Tibial artery (tissue), 4 donors: ENCODE results near the gene TTC3.
A peak's percentile ranks its signal among the peaks of the same experiment; 100 is the strongest.

ENCODE experiments used
- DNase-seq, 2 donors: peaks; one replicate each; pipeline ENCODE4 v3.0.0-alpha.2; 2019
- H3K27ac ChIP-seq, 2 donors: fragments of 200-600 bp; sonication (generic) in 1 of 2; 1 replicate in 1 of 2; 2 replicates in 1 of 2; pipeline ENCODE4 v1.5.1; 2018 to 2019; ENCODE audit warnings: mild to moderate bottlenecking in 1 of 2
- H3K27me3 ChIP-seq, 2 donors: fragments of 200-600 bp; sonication (generic) in 1 of 2; one replicate each; pipeline versions ENCODE4 v1.5.1 to v1.6.0; 2016 to 2019
- H3K36me3 ChIP-seq, 3 donors: fragments of 200-600 bp; sonication (generic) in 2 of 3; one replicate each; pipeline ENCODE4 v1.5.1; 2016 to 2019; ENCODE audit warnings: mild to moderate bottlenecking in 2 of 3
- H3K4me1 ChIP-seq, 4 donors: fragments of 200-600 bp; sonication (generic) in 2 of 4; 1 replicate in 3 of 4; 2 replicates in 1 of 4; pipeline ENCODE4 v1.5.1; 2016 to 2019
- H3K4me3 ChIP-seq, 2 donors: fragments of 200-600 bp; sonication (generic) in 1 of 2; 1 replicate in 1 of 2; 2 replicates in 1 of 2; pipeline ENCODE4 v1.5.1; 2018 to 2019; ENCODE audit warnings: mild to moderate bottlenecking in 2 of 2
- H3K9me3 ChIP-seq, 3 donors: fragments of 200-600 bp; sonication (generic) in 1 of 3; one replicate each; pipeline ENCODE4 v1.5.1; 2016 to 2019
- intact Hi-C: fragments of 100-400 bp; cut with DNase I; formaldehyde crosslinking; loops from one replicate; pipeline ENCODE4 v1.15.0; 2023; ENCODE audit warnings: low total_unique reads
- TF ChIP-seq, protein P1 (sequence below), 2 experiments: fragments of 200-600 bp in 1 of 2; fragments of 450-650 bp in 1 of 2; IDR thresholded peaks; one replicate each; pipeline ENCODE4 v1.5.1; 2017 to 2019; ENCODE audit warnings: antibody characterized with exemption in 2 of 2, mild to moderate bottlenecking in 1 of 2, moderate library complexity in 1 of 2

The TTC3 gene

GRCh38 chr21:37146320-37147235 lies 73.5 kb downstream of the TTC3 start:
- DNase-seq: no peak

GRCh38 chr21:37149411-37149810 lies 76.4 kb downstream of the TTC3 start:
- H3K27ac ChIP-seq: no peak overlapping the region
- intact Hi-C loops: no loop called here
- no peaks in the 10 kb centered on the region for H3K9me3 ChIP-seq
- H3K4me3 ChIP-seq: no peak overlapping the region
- peaks cover 24 to 67% (median 57%) of the 10 kb centered on the region in 3 donors for H3K36me3 ChIP-seq
- DNase-seq: no peak
- TF ChIP-seq, protein P1, sequence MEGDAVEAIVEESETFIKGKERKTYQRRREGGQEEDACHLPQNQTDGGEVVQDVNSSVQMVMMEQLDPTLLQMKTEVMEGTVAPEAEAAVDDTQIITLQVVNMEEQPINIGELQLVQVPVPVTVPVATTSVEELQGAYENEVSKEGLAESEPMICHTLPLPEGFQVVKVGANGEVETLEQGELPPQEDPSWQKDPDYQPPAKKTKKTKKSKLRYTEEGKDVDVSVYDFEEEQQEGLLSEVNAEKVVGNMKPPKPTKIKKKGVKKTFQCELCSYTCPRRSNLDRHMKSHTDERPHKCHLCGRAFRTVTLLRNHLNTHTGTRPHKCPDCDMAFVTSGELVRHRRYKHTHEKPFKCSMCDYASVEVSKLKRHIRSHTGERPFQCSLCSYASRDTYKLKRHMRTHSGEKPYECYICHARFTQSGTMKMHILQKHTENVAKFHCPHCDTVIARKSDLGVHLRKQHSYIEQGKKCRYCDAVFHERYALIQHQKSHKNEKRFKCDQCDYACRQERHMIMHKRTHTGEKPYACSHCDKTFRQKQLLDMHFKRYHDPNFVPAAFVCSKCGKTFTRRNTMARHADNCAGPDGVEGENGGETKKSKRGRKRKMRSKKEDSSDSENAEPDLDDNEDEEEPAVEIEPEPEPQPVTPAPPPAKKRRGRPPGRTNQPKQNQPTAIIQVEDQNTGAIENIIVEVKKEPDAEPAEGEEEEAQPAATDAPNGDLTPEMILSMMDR (IDR thresholded peaks at IDR 0.05): no peak
- no peaks in the 10 kb centered on the region for H3K27me3 ChIP-seq
- H3K4me1 ChIP-seq: peaks cover 0 to 15% (median 4%) of the 10 kb centered on the region in 4 donors

More at GRCh38 chr21:37146320-37147235, 73.5 kb downstream of the TTC3 start:
- H3K36me3 ChIP-seq: peaks cover 18 to 62% (median 36%) of the 10 kb centered on the region in 3 donors
- H3K4me3 ChIP-seq: no peak overlapping the region
- no peaks in the 10 kb centered on the region for H3K9me3 ChIP-seq
- no peaks in the 10 kb centered on the region for H3K27me3 ChIP-seq
- intact Hi-C loops: no loop called here
- H3K4me1 ChIP-seq: no peaks in the 10 kb centered on the region
- TF ChIP-seq, protein P1 (IDR thresholded peaks at IDR 0.05): no peak
- no peak overlapping the region for H3K27ac ChIP-seq

DNA sequence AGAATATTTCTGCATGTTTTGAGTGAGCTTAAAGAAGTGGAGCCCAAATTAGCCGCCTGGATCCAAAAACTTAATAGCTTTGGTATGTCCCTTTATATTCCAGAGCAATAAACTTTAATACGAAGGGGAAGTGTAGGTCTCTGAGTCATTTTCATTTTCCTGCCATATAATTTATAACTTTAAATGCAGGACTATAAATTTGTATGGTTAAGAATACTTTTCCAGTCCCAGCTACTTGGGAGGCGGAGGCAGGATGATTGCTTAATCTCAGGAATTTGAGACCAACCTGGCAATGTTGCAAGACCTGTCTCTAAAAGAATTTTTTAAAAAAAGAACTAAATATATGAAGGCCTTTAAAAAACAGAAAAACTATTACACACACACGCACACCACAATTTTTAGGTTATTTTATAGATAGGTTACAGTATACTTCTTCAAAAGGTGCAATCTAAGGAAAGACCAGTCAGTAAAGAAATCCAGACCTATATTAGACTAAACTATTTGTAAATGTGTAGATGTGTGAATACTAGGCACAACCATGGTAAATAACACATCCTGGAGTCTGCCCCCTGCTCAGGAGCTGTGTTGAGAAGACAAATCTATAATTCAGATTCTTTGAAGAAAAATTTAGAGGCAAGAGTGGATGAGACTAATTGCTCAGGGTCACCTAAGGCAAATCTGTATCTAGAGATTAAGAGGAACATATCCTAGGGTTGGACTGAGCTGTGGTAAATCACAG lies 80.3 kb downstream of the TTC3 start:
- peaks cover 19 to 58% (median 45%) of the 10 kb centered on the region in 3 donors for H3K36me3 ChIP-seq
- H3K27ac ChIP-seq: peak overlapping the region in 1 of 2 donors; percentile 33
- TF ChIP-seq, protein P1 (IDR thresholded peaks at IDR 0.05): no peak

GRCh38 chr21:37153935-37154350 lies 80.9 kb downstream of the TTC3 start:
- no peak overlapping the region for H3K4me3 ChIP-seq
- intact Hi-C loops: no loop called here
- H3K9me3 ChIP-seq: no peaks in the 10 kb centered on the region
- no peaks in the 10 kb centered on the region for H3K27me3 ChIP-seq
- no peak overlapping the region for H3K27ac ChIP-seq
- H3K4me1 ChIP-seq: peaks cover 0 to 15% (median 4%) of the 10 kb centered on the region in 4 donors
- TF ChIP-seq, protein P1 (IDR thresholded peaks at IDR 0.05): no peak
- peaks cover 19 to 58% (median 51%) of the 10 kb centered on the region in 3 donors for H3K36me3 ChIP-seq
- no peak for DNase-seq

More for the DNA sequence above, 80.3 kb downstream of the TTC3 start:
- intact Hi-C loops: no loop called here
- Histone ChIP-seq H3K4me3 (no peak overlapping the region), H3K4me1 (peaks cover 0 to 15% (median 4%) of the 10 kb centered on the region in 4 donors), H3K27me3 (no peaks in the 10 kb centered on the region), H3K9me3 (no peaks in the 10 kb centered on the region)
- DNase-seq: no peak

DNA sequence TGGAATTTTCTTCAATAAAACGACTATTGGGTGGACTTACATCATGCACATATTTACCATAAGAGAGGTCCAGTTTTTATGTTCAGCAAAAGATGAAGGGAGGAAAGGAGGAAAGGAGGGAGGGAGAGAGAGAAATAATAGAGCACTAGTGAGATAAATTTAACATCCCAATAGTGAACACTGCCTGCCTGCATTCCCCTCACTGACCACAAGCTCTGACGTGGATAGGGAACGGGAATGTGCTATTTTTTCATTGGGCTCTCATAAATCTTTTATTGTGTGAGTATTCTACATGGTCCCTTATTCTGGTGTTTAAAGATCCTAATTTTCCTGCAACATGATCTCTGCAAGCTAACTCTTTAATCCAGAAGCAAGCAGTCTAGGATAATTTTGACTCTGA lies 82.1 kb downstream of the TTC3 start:
- no peak overlapping the region for H3K4me3 ChIP-seq
- peaks cover 23 to 54% (median 51%) of the 10 kb centered on the region in 3 donors for H3K36me3 ChIP-seq
- no peaks in the 10 kb centered on the region for H3K27me3 ChIP-seq
- no peaks in the 10 kb centered on the region for H3K9me3 ChIP-seq
- no peak for DNase-seq
- TF ChIP-seq, protein P1 (IDR thresholded peaks at IDR 0.05): peak in 1 of 2 experiments; percentile 23
- intact Hi-C loops: no loop called here
- H3K4me1 ChIP-seq: peaks cover 0 to 15% (median 4%) of the 10 kb centered on the region in 4 donors
- H3K27ac ChIP-seq: no peak overlapping the region
